Spleen (tissue), 11 donors: Measurements from ENCODE around the gene ALKBH6. TPM values are rescaled to one million over a fixed set of nuclear protein-coding genes. Genes with fewer than 3 reads are reported as not detected.

Experiments used
- DNase-seq: peaks from one replicate; pipeline ENCODE4 v3.0.0-alpha.2; 2020
- H3K27ac ChIP-seq, 8 donors: fragments of 200-600 bp; sonication (generic) in 7 of 8; 1 replicate in 4 of 8; 2 replicates in 4 of 8; pipeline versions ENCODE4 v1.5.0 to v1.8.0; 2016 to 2021; ENCODE audit warnings: inconsistent platforms in 4 of 8, mild to moderate bottlenecking in 4 of 8, moderate library complexity in 1 of 8
- H3K27me3 ChIP-seq, 7 donors: fragments of 200-600 bp; sonication (generic) in 6 of 7; replicated peaks in 1 of 7; 1 replicate in 4 of 7; 2 replicates in 3 of 7; pipeline versions ENCODE4 v1.5.0 to v1.8.0; 2016 to 2021; ENCODE audit warnings: inconsistent platforms in 3 of 7, mild to moderate bottlenecking in 1 of 7
- H3K36me3 ChIP-seq, 6 donors: fragments of 200-600 bp; sonication (generic) in 5 of 6; 1 replicate in 4 of 6; 2 replicates in 2 of 6; pipeline versions ENCODE4 v1.5.0 to v1.8.0; 2016 to 2021; ENCODE audit warnings: inconsistent platforms in 2 of 6
- H3K4me1 ChIP-seq, 6 donors: fragments of 200-600 bp; sonication (generic) in 5 of 6; 1 replicate in 3 of 6; 2 replicates in 3 of 6; pipeline versions ENCODE4 v1.5.0 to v1.8.0; 2016 to 2021; ENCODE audit warnings: inconsistent platforms in 3 of 6
- H3K4me3 ChIP-seq, 8 donors: fragments of 200-600 bp; sonication (generic) in 7 of 8; 1 replicate in 4 of 8; 2 replicates in 4 of 8; pipeline versions ENCODE4 v1.5.0 to v1.8.0; 2016 to 2021; ENCODE audit warnings: inconsistent platforms in 4 of 8, mild to moderate bottlenecking in 4 of 8, moderate library complexity in 2 of 8
- H3K9me3 ChIP-seq, 8 donors: fragments of 200-600 bp; sonication (generic) in 7 of 8; 1 replicate in 4 of 8; 2 replicates in 4 of 8; pipeline versions ENCODE4 v1.5.0 to v1.8.0; 2016 to 2021; ENCODE audit warnings: inconsistent platforms in 4 of 8
- CTCF ChIP-seq, 11 experiments: fragments of 200-600 bp in 7 of 11; fragments of 450-650 bp in 4 of 11; sonication (generic) in 4 of 11; IDR thresholded peaks in 8 of 11; conservative IDR thresholded peaks in 3 of 11; 1 replicate in 7 of 11; 2 replicates in 4 of 11; pipeline versions ENCODE4 v1.4.0 to v1.8.0; 2016 to 2021; ENCODE audit warnings: antibody characterized with exemption in 11 of 11, inconsistent platforms in 4 of 11, mild to moderate bottlenecking in 1 of 11
- POLR2A ChIP-seq, 3 donors: fragments of 450-650 bp; IDR thresholded peaks; one replicate each; pipeline ENCODE4 v1.5.1; 2017; ENCODE audit warnings: antibody characterized with exemption in 3 of 3, mild to moderate bottlenecking in 1 of 3
- POLR2AphosphoS5 ChIP-seq, 3 donors: sonication (generic); formaldehyde crosslinking; IDR thresholded peaks; one replicate each; pipeline ENCODE4 v1.5.1; 2017; ENCODE audit warnings: antibody characterized with exemption in 3 of 3
- WGBS, 5 donors: extraction: QIAGEN DNeasy Blood & Tissue Kit in 3 of 5; methylation state at CpG; one replicate each; pipeline versions ENCODE4 v1.1.5 to v1.1.7; 2013 to 2018; 5-methylcytosine and 5-hydroxymethylcytosine counted together
- intact Hi-C: fragments of 100-400 bp; cut with DNase I; formaldehyde crosslinking; loops from one replicate; pipeline ENCODE4 v1.15.0; 2023; ENCODE audit warnings: low total_unique reads
- polyA plus RNA-seq, 3 donors: library from polyadenylated mRNA; stranded (reverse); fragments of 200-250 nt; gene quantifications; one replicate each; pipeline ENCODE4 v1.2.1, GENCODE V29; 2013
- total RNA-seq, 7 donors: library from RNA; depleted of rRNA in 3 of 7; stranded (reverse); fragments of >200 nt in 3 of 7; fragmentation: NEBNext Ultra II Directional in 4 of 7; extraction: Animal tissue kit (Norgen Biotek cat#: 25700) in 4 of 7; gene quantifications; one replicate each; pipeline versions ENCODE4 v1.1.0 to v1.2.1, GENCODE V29; 2016 to 2021
- donor health status: healthy with polysubstance abuse.
- donor health status: DM: no; HTN: no; CAD: no; lungs with moderate emphysema.
- donor health status: DM: no; HTN: no; CAD: no.
- donor health status: Bipolar disorder and iron deficiency.
- donor health status: healthy.
- donor health status: DM: no; HTN: no; CAD: no.
- donor health status: DM: yes; HTN: yes; CAD: no.

The ALKBH6 gene
- total and polyA plus RNA-seq, 10 donors = 21.3 to 65.3 (median 26.3) TPM

GRCh38 chr19:36030264-36031148 lies 16.5 kb upstream of the ALKBH6 start:
- Histone ChIP-seq H3K9me3 (no peaks in the 10 kb centered on the region), H3K27me3 (peaks cover 0 to 16% (median 8%) of the 10 kb centered on the region in 7 donors), H3K4me1 (peaks cover 0 to 14% (median 6%) of the 10 kb centered on the region in 6 donors), H3K27ac (peak overlapping the region in 1 of 8 donors; percentile 17), H3K36me3 (peaks cover 0 to 51% (median 3%) of the 10 kb centered on the region in 6 donors), H3K4me3 (no peak overlapping the region)
- intact Hi-C loops = no loop called here
- TF ChIP-seq POLR2A (IDR thresholded peaks at IDR 0.05) (no peak), CTCF (IDR thresholded peaks at IDR 0.05 in 8 of 11, conservative IDR thresholded peaks at IDR 0.05 in 3 of 11) (no peak), POLR2AphosphoS5 (IDR thresholded peaks at IDR 0.05) (no peak)
- whole genome bisulfite sequencing, 5 donors = 77 to 89% (median 88%) methylated on average over 8 of the region's 8 CpGs
- DNase-seq = no peak

- Histone ChIP-seq H3K4me1 (peaks cover 0 to 14% (median 6%) of the 10 kb centered on the region in 6 donors), H3K4me3 (no peak overlapping the region), H3K9me3 (no peaks in the 10 kb centered on the region), H3K27me3 (peaks cover 0 to 16% (median 8%) of the 10 kb centered on the region in 7 donors), H3K27ac (no peak overlapping the region), H3K36me3 (peaks cover 0 to 50% (median 12%) of the 10 kb centered on the region in 6 donors)
- no peak for DNase-seq
- WGBS, 5 donors = 78 to 89% (median 85%) methylated on average over 10 of the region's 10 CpGs
- no peak for TF ChIP-seq POLR2AphosphoS5 (IDR thresholded peaks at IDR 0.05)
- no peak for TF ChIP-seq POLR2A (IDR thresholded peaks at IDR 0.05)
- TF ChIP-seq CTCF (IDR thresholded peaks at IDR 0.05 in 8 of 11, conservative IDR thresholded peaks at IDR 0.05 in 3 of 11) = no peak
- intact Hi-C loops = no loop called here
Measured at GRCh38 chr19:36028313-36029041, 14.5 kb upstream of the ALKBH6 start.

- no peaks in the 10 kb centered on the region for H3K9me3 ChIP-seq
- WGBS, 5 donors = 95 to 97% (median 96%) methylated on average over 6 of the region's 6 CpGs
- peaks cover 0 to 58% (median 18%) of the 10 kb centered on the region in 6 donors for H3K36me3 ChIP-seq
Measured at GRCh38 chr19:36027696-36028095, 13.7 kb upstream of the ALKBH6 start.

More at GRCh38 chr19:36027696-36028095, 13.7 kb upstream of the ALKBH6 start:
- H3K27me3 ChIP-seq = peaks cover 0 to 11% (median 8%) of the 10 kb centered on the region in 7 donors
- TF ChIP-seq POLR2AphosphoS5 (IDR thresholded peaks at IDR 0.05) (no peak), POLR2A (IDR thresholded peaks at IDR 0.05) (no peak), CTCF (IDR thresholded peaks at IDR 0.05 in 8 of 11, conservative IDR thresholded peaks at IDR 0.05 in 3 of 11) (no peak)
- no peak for DNase-seq
- intact Hi-C loops = no loop called here
- H3K4me3 ChIP-seq = no peak overlapping the region
- H3K27ac ChIP-seq = no peak overlapping the region
- H3K4me1 ChIP-seq = peaks cover 0 to 7% (median 3%) of the 10 kb centered on the region in 6 donors
